Keratinocyte (primary cell): Measurements from ENCODE around the gene TRIP4.

ENCODE experiments used
- EZH2 ChIP-seq: IDR thresholded peaks from one replicate; pipeline ENCODE4 v1.6.1; 2012; ENCODE audit warnings: inconsistent platforms, mild to moderate bottlenecking, low read length, moderate library complexity
- TF ChIP-seq, protein P1 (sequence below), 3 experiments: IDR thresholded peaks in 1 of 3; conservative IDR thresholded peaks in 1 of 3; optimal IDR thresholded peaks in 1 of 3; 2 replicates in 2 of 3; 3 replicates in 1 of 3; pipeline versions ENCODE3 to v1.5.1; 2011; ENCODE audit warnings: low read length in 3 of 3, mild to moderate bottlenecking in 3 of 3, moderate library complexity in 2 of 3, control low read depth in 1 of 3, inconsistent platforms in 1 of 3; ENCODE audit not compliant: insufficient read depth in 2 of 3; ENCODE audit errors: extremely low read depth in 1 of 3

DNA sequence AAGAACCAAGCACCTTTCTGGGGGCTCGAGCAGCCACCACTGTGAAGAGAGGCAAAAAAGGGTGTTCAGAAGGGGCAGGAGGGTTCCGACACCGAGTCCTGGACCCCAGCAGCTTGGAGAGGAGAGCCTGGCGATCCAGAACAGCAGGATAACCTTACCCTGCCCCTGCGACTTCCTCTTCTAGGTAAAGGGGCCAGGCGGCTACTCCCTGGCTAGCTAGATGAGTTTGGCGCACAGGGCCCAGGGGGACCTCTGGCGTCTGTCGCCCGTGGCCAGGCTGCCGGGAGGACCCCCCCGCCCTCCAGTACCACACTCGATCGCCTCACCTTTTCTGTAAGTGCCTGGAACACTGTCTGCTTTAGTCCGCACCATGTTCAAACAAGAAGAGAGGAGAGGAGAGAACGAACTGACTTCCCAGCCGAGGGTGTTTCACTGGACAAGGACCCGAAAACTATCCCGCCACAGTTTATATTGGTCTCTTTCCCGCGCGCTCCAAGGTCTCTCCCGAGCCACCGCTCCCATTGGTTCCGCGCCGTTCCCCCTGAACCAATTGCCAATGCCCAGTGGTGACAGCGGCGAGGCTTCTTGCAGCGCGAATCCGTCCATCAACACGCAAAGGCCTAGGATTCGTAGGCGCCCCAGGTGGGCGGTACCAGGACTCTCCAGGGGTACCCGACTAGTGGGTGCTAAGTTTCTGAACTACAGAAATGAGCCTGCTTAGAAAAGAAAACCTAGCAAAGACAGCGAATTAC lies 6.5 kb upstream of the TRIP4 start, which contains the start of gene PCLAF:
- TF ChIP-seq, protein P1, sequence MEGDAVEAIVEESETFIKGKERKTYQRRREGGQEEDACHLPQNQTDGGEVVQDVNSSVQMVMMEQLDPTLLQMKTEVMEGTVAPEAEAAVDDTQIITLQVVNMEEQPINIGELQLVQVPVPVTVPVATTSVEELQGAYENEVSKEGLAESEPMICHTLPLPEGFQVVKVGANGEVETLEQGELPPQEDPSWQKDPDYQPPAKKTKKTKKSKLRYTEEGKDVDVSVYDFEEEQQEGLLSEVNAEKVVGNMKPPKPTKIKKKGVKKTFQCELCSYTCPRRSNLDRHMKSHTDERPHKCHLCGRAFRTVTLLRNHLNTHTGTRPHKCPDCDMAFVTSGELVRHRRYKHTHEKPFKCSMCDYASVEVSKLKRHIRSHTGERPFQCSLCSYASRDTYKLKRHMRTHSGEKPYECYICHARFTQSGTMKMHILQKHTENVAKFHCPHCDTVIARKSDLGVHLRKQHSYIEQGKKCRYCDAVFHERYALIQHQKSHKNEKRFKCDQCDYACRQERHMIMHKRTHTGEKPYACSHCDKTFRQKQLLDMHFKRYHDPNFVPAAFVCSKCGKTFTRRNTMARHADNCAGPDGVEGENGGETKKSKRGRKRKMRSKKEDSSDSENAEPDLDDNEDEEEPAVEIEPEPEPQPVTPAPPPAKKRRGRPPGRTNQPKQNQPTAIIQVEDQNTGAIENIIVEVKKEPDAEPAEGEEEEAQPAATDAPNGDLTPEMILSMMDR (optimal IDR thresholded peaks at IDR 0.05 in 1 of 3, IDR thresholded peaks at IDR 0.05 in 1 of 3, conservative IDR thresholded peaks at IDR 0.05 in 1 of 3; ENCODE audit: extremely low read depth in 1 of 3, insufficient read depth in 2 of 3, low read length in 3 of 3), result peak in 1 of 3 experiments; percentile 17
- TF ChIP-seq EZH2, result no peak
